Mucosa of stomach (tissue), 1 donor: ENCODE data around the gene AKIRIN1.
"Not testable (repeated sequence)": the region's sequence is repeated elsewhere in the genome, so short reads cannot be mapped to it uniquely, and the experiment has no call there.

Experiments used
- H3K27me3 ChIP-seq: one replicate; pipeline ENCODE4 v1.7.0; 2013; ENCODE audit warnings: mild to moderate bottlenecking, low read length; ENCODE audit not compliant: control insufficient read depth, insufficient read depth
- H3K36me3 ChIP-seq: one replicate; pipeline ENCODE4 v1.7.0; 2013; ENCODE audit warnings: low read length; ENCODE audit not compliant: control insufficient read depth, insufficient read depth
- H3K4me1 ChIP-seq: one replicate; pipeline ENCODE4 v1.7.0; 2013; ENCODE audit warnings: mild to moderate bottlenecking, low read length; ENCODE audit not compliant: control insufficient read depth, insufficient read depth
- H3K4me3 ChIP-seq: one replicate; pipeline ENCODE4 v1.7.0; 2013; ENCODE audit warnings: low read length
- H3K9ac ChIP-seq: one replicate; pipeline ENCODE4 v1.7.0; 2013; ENCODE audit warnings: mild to moderate bottlenecking, low read length, moderate library complexity
- H3K9me3 ChIP-seq: one replicate; pipeline ENCODE4 v1.7.0; 2013; ENCODE audit warnings: mild to moderate bottlenecking, low read length, moderate library complexity; ENCODE audit not compliant: control insufficient read depth
- donor health status: Pancreatic carcinoma.

Gene AKIRIN1

GRCh38 chr1:38973659-38974437 lies 17.2 kb upstream of the AKIRIN1 start:
- H3K36me3 ChIP-seq: no peaks in the 10 kb centered on the region
- H3K9ac ChIP-seq: no peak overlapping the region
- peaks cover 12% of the 10 kb centered on the region for H3K4me1 ChIP-seq
- no peak overlapping the region for H3K4me3 ChIP-seq
- no peaks in the 10 kb centered on the region for H3K9me3 ChIP-seq
- no peaks in the 10 kb centered on the region for H3K27me3 ChIP-seq

- H3K9ac ChIP-seq, H3K4me3 ChIP-seq: not testable (repeated sequence)
Measured at GRCh38 chr1:38977399-38978244, 13.5 kb upstream of the AKIRIN1 start.

GRCh38 chr1:38978245-38978542 lies 12.9 kb upstream of the AKIRIN1 start:
- not testable (repeated sequence) for H3K4me1 ChIP-seq, H3K4me3 ChIP-seq, H3K27me3 ChIP-seq, H3K36me3 ChIP-seq, H3K9me3 ChIP-seq, H3K9ac ChIP-seq

More at GRCh38 chr1:38977399-38978244, 13.5 kb upstream of the AKIRIN1 start:
- H3K27me3 ChIP-seq, H3K36me3 ChIP-seq, H3K4me1 ChIP-seq, H3K9me3 ChIP-seq: not testable (repeated sequence)

GRCh38 chr1:38979380-38979779 lies 11.7 kb upstream of the AKIRIN1 start:
- H3K27me3 ChIP-seq, H3K36me3 ChIP-seq, H3K9me3 ChIP-seq, H3K4me3 ChIP-seq, H3K9ac ChIP-seq, H3K4me1 ChIP-seq: not testable (repeated sequence)

GRCh38 chr1:38989979-38990378 lies 1.1 kb upstream of the AKIRIN1 start:
- no peak overlapping the region for H3K9ac ChIP-seq
- peaks cover 25% of the 10 kb centered on the region for H3K4me1 ChIP-seq
- no peaks in the 10 kb centered on the region for H3K27me3 ChIP-seq
- H3K36me3 ChIP-seq: no peaks in the 10 kb centered on the region
- H3K9me3 ChIP-seq: no peaks in the 10 kb centered on the region
- no peak overlapping the region for H3K4me3 ChIP-seq

GRCh38 chr1:38990386-38990737 lies 714 bp upstream of the AKIRIN1 start:
- Histone ChIP-seq H3K36me3 (no peaks in the 10 kb centered on the region), H3K4me1 (peaks cover 25% of the 10 kb centered on the region), H3K4me3 (peak overlapping the region; percentile 42), H3K27me3 (no peaks in the 10 kb centered on the region), H3K9ac (peak overlapping the region; percentile 58), H3K9me3 (no peaks in the 10 kb centered on the region)

GRCh38 chr1:38991638-38992411 lies 749 bp downstream of the AKIRIN1 start:
- Histone ChIP-seq H3K36me3 (no peaks in the 10 kb centered on the region), H3K9me3 (no peaks in the 10 kb centered on the region), H3K4me1 (peaks cover 24% of the 10 kb centered on the region), H3K4me3 (peak overlapping the region; percentile 61), H3K9ac (peak overlapping the region; percentile 88), H3K27me3 (no peaks in the 10 kb centered on the region)

GRCh38 chr1:38992412-38993111 lies 1.5 kb downstream of the AKIRIN1 start:
- no peaks in the 10 kb centered on the region for H3K36me3 ChIP-seq
- no peaks in the 10 kb centered on the region for H3K9me3 ChIP-seq
- peaks cover 28% of the 10 kb centered on the region for H3K4me1 ChIP-seq
- no peaks in the 10 kb centered on the region for H3K27me3 ChIP-seq
- peak overlapping the region; percentile 88 for H3K9ac ChIP-seq
- H3K4me3 ChIP-seq: peak overlapping the region; percentile 61

GRCh38 chr1:38994196-38994595 lies 3.1 kb downstream of the AKIRIN1 start:
- Histone ChIP-seq H3K4me3 (no peak overlapping the region), H3K4me1 (peaks cover 35% of the 10 kb centered on the region), H3K9me3 (no peaks in the 10 kb centered on the region), H3K9ac (no peak overlapping the region), H3K27me3 (no peaks in the 10 kb centered on the region), H3K36me3 (no peaks in the 10 kb centered on the region)

- no peaks in the 10 kb centered on the region for H3K9me3 ChIP-seq
- no peak overlapping the region for H3K4me3 ChIP-seq
- no peak overlapping the region for H3K9ac ChIP-seq
- peaks cover 27% of the 10 kb centered on the region for H3K4me1 ChIP-seq
- H3K27me3 ChIP-seq: no peaks in the 10 kb centered on the region
- peaks cover 3% of the 10 kb centered on the region for H3K36me3 ChIP-seq
Measured at GRCh38 chr1:38997034-38997900, 6.2 kb downstream of the AKIRIN1 start.

GRCh38 chr1:38997901-38998190 lies 6.8 kb downstream of the AKIRIN1 start:
- Histone ChIP-seq H3K36me3 (peaks cover 7% of the 10 kb centered on the region), H3K4me1 (peaks cover 22% of the 10 kb centered on the region), H3K4me3 (no peak overlapping the region), H3K9ac (no peak overlapping the region), H3K9me3 (no peaks in the 10 kb centered on the region), H3K27me3 (no peaks in the 10 kb centered on the region)
